Motor neuron (in vitro differentiated cells): Measurements from ENCODE around the gene STEAP4. TPM values are rescaled to one million over a fixed set of nuclear protein-coding genes. Genes with fewer than 3 reads are reported as not detected.

Experiments used
- ATAC-seq, 8 experiments: fragments of 200-7000 bp; cut with Tn5 transposase; replicated peaks in 6 of 8; 2 replicates each; pipeline ENCODE4 v1.8.0; 2021; ENCODE audit warnings: mild to moderate bottlenecking in 8 of 8, moderate library complexity in 8 of 8
- H3K27ac ChIP-seq, 2 donors: fragments of 250-450 bp; sonication (Bioruptor Pico); 2 replicates each; pipeline ENCODE4 v1.9.0; 2021; ENCODE audit warnings: antibody characterized with exemption in 2 of 2, mild to moderate bottlenecking in 2 of 2, moderate library complexity in 1 of 2
- H3K4me1 ChIP-seq, 2 donors: fragments of 250-450 bp; sonication (Bioruptor Pico); replicated peaks in 1 of 2; 2 replicates each; pipeline ENCODE4 v1.6.1; 2021; ENCODE audit warnings: antibody characterized with exemption in 2 of 2, mild to moderate bottlenecking in 2 of 2, moderate library complexity in 1 of 2
- H3K4me3 ChIP-seq, 5 donors: fragments of 250-450 bp; sonication (Bioruptor Pico); 2 replicates each; pipeline ENCODE4 v1.9.0; 2021; ENCODE audit warnings: antibody characterized with exemption in 5 of 5, mild to moderate bottlenecking in 5 of 5, moderate library complexity in 4 of 5
- WGBS, 10 experiments: fragments of 450-650 bp; shearing (Covaris generic); methylation state at CpG; one replicate each; pipeline ENCODE4 v1.0.0; 2022; 5-methylcytosine and 5-hydroxymethylcytosine counted together
- in situ Hi-C, 9 experiments: fragments of 400-800 bp; cut with MboI; loops; one replicate each; pipeline ENCODE4 v1.15.0; 2021; ENCODE audit warnings: low sequenced_read_pairs in 9 of 9, low pct_unique_long_range_greater_than_20kb in 2 of 9; ENCODE audit not compliant: unreplicated experiment in 9 of 9
- total RNA-seq, 8 experiments: library from RNA; unstranded; fragments of 300-600 nt; gene quantifications; 2 replicates each; pipeline versions ENCODE4 v1.2.3 to v1.2.4, GENCODE V29; 2022

Gene STEAP4
- total RNA-seq, 8 experiments from 2014 or later = 0.04 to 0.33 (median 0.15) TPM

GRCh38 chr7:88224601-88225275, 82.0 kb downstream of the STEAP4 start:
- ATAC-seq = no peak
- H3K4me3 ChIP-seq = no peak overlapping the region
- in situ Hi-C loops = loop anchor here in 3 of 9 experiments (25.0 kb wide), 2 partner anchors 138 to 1888 kb away; no protein-coding TSS in a partner anchor
- WGBS, 10 experiments = 0 to 100% (median 49%) methylated on average over 1 to 2 of the region's 2 CpGs; no CpG with 5 or more reads in 4 of the 10 experiments
- no peak overlapping the region for H3K27ac ChIP-seq
- peaks cover 0 to 3% of the 10 kb centered on the region in 2 donors for H3K4me1 ChIP-seq

- no peak overlapping the region for H3K4me3 ChIP-seq
- peaks cover 3 to 4% of the 10 kb centered on the region in 2 donors for H3K4me1 ChIP-seq
- H3K27ac ChIP-seq = no peak overlapping the region
- ATAC-seq = no peak
- WGBS, 10 experiments = 50 to 100% (median 100%) methylated on average over 1 to 2 of the region's 2 CpGs; no CpG with 5 or more reads in 2 of the 10 experiments
- in situ Hi-C loops = no loop called here
Observed at GRCh38 chr7:88223265-88223664, 83.4 kb downstream of the STEAP4 start.

Other genes starting within 250 kb of the STEAP4 start
- gene SRI, start 86.9 kb downstream of the STEAP4 start, total RNA-seq = 100 to 1,000 TPM in 1 of 8 experiments, 10 to 100 TPM in 7; 38.7 to 119 (median 61.1) TPM